ENCODE data around the gene DYRK4.
A peak's percentile ranks its signal among the peaks of the same experiment; 100 is the strongest.

The DYRK4 gene

GRCh38 chr12:4556735-4557530, 5.1 kb upstream of the DYRK4 start:
- no peak for DNase-seq
- Histone ChIP-seq H3K27me3 (ENCODE audit: control insufficient read depth in 1 of 2, insufficient read depth in 1 of 2, low read length in 2 of 2) (no peaks in the 10 kb centered on the region), H3K9ac (ENCODE audit: low read length) (peak overlapping the region; percentile 57), H3K9me3 (ENCODE audit: control insufficient read depth, low read length) (no peaks in the 10 kb centered on the region), H3K23ac (ENCODE audit: low read length in 2 of 2) (no peak overlapping the region), H3K36me3 (ENCODE audit: control insufficient read depth in 1 of 2, insufficient read depth in 2 of 2, low read depth in 1 of 2, low read length in 2 of 2) (no peaks in the 10 kb centered on the region), H3K4ac (ENCODE audit: low read depth in 1 of 2, low read length in 2 of 2) (no peak overlapping the region), H3K4me1 (ENCODE audit: control insufficient read depth, insufficient read depth, low read depth, low read length) (peaks cover 2% of the 10 kb centered on the region), H2BK120ac (ENCODE audit: low read depth, low read length) (no peak overlapping the region), H3K4me3 (ENCODE audit: insufficient read depth in 1 of 2, low read depth in 1 of 2, low read length in 2 of 2) (no peak overlapping the region), H3K27ac (ENCODE audit: low read length, poor library complexity, severe bottlenecking) (no peak overlapping the region), H4K8ac (ENCODE audit: low read length) (no peak overlapping the region), H2AK5ac (ENCODE audit: low read length, severe bottlenecking) (no peak overlapping the region), H2BK12ac (ENCODE audit: low read length in 2 of 2) (no peak overlapping the region), H2AFZ (ENCODE audit: low read depth, low read length) (no peak overlapping the region), H2BK15ac (ENCODE audit: low read depth, poor library complexity, severe bottlenecking) (no peak overlapping the region), H2BK5ac (ENCODE audit: low read depth, low read length, poor library complexity, severe bottlenecking) (no peak overlapping the region), H3K18ac (ENCODE audit: low read depth in 1 of 2, low read length in 2 of 2) (no peak overlapping the region), H3K14ac (ENCODE audit: low read length in 2 of 2) (no peak overlapping the region), H3K4me2 (ENCODE audit: low read length, poor library complexity, severe bottlenecking) (no peak overlapping the region), H3K79me1 (replicated peaks; ENCODE audit: low read length, poor library complexity, severe bottlenecking) (peaks cover 2% of the 10 kb centered on the region), H4K91ac (ENCODE audit: low read length) (no peak overlapping the region)
- 98% methylated on average over 1 of the region's 2 CpGs for whole genome bisulfite sequencing

- no peak overlapping the region for H2AK5ac ChIP-seq (ENCODE audit: low read length, severe bottlenecking)
- H2BK15ac ChIP-seq (ENCODE audit: low read depth, poor library complexity, severe bottlenecking): no peak overlapping the region
- no peaks in the 10 kb centered on the region for H3K36me3 ChIP-seq (ENCODE audit: control insufficient read depth in 1 of 2, insufficient read depth in 2 of 2, low read depth in 1 of 2, low read length in 2 of 2)
- no peak for DNase-seq
- H3K27me3 ChIP-seq (ENCODE audit: control insufficient read depth in 1 of 2, insufficient read depth in 1 of 2, low read length in 2 of 2): no peaks in the 10 kb centered on the region
- H3K79me1 ChIP-seq (replicated peaks; ENCODE audit: low read length, poor library complexity, severe bottlenecking): peaks cover 2% of the 10 kb centered on the region
- no peaks in the 10 kb centered on the region for H3K9me3 ChIP-seq (ENCODE audit: control insufficient read depth, low read length)
- H3K4me2 ChIP-seq (ENCODE audit: low read length, poor library complexity, severe bottlenecking): no peak overlapping the region
- no peak overlapping the region for H3K4ac ChIP-seq (ENCODE audit: low read depth in 1 of 2, low read length in 2 of 2)
- no peak overlapping the region for H2AFZ ChIP-seq (ENCODE audit: low read depth, low read length)
- no peak overlapping the region for H2BK5ac ChIP-seq (ENCODE audit: low read depth, low read length, poor library complexity, severe bottlenecking)
- H3K9ac ChIP-seq (ENCODE audit: low read length): no peak overlapping the region
- H3K4me1 ChIP-seq (ENCODE audit: control insufficient read depth, insufficient read depth, low read depth, low read length): peaks cover 6% of the 10 kb centered on the region
- H2BK120ac ChIP-seq (ENCODE audit: low read depth, low read length): no peak overlapping the region
- H3K4me3 ChIP-seq (ENCODE audit: insufficient read depth in 1 of 2, low read depth in 1 of 2, low read length in 2 of 2): no peak overlapping the region
- H4K8ac ChIP-seq (ENCODE audit: low read length): no peak overlapping the region
- 98% methylated on average over 5 of the region's 5 CpGs for WGBS
- no peak overlapping the region for H4K91ac ChIP-seq (ENCODE audit: low read length)
- no peak overlapping the region for H3K14ac ChIP-seq (ENCODE audit: low read length in 2 of 2)
- H3K27ac ChIP-seq (ENCODE audit: low read length, poor library complexity, severe bottlenecking): no peak overlapping the region
- H2BK12ac ChIP-seq (ENCODE audit: low read length in 2 of 2): no peak overlapping the region
- H3K23ac ChIP-seq (ENCODE audit: low read length in 2 of 2): no peak overlapping the region
- no peak overlapping the region for H3K18ac ChIP-seq (ENCODE audit: low read depth in 1 of 2, low read length in 2 of 2)
Measured at GRCh38 chr12:4557586-4557985, 4.4 kb upstream of the DYRK4 start.

- H3K79me1 ChIP-seq (replicated peaks; ENCODE audit: low read length, poor library complexity, severe bottlenecking): peaks cover 2% of the 10 kb centered on the region
- WGBS: no CpG with 5 or more reads among the region's 2 CpGs
- H2BK12ac ChIP-seq (ENCODE audit: low read length in 2 of 2): no peak overlapping the region
- H3K4me2 ChIP-seq (ENCODE audit: low read length, poor library complexity, severe bottlenecking): no peak overlapping the region
- no peak overlapping the region for H4K91ac ChIP-seq (ENCODE audit: low read length)
- no peak overlapping the region for H4K8ac ChIP-seq (ENCODE audit: low read length)
- no peak overlapping the region for H3K9ac ChIP-seq (ENCODE audit: low read length)
- no peak overlapping the region for H2BK120ac ChIP-seq (ENCODE audit: low read depth, low read length)
- no peak overlapping the region for H3K27ac ChIP-seq (ENCODE audit: low read length, poor library complexity, severe bottlenecking)
- no peak overlapping the region for H2BK5ac ChIP-seq (ENCODE audit: low read depth, low read length, poor library complexity, severe bottlenecking)
- no peaks in the 10 kb centered on the region for H3K27me3 ChIP-seq (ENCODE audit: control insufficient read depth in 1 of 2, insufficient read depth in 1 of 2, low read length in 2 of 2)
- no peak for DNase-seq
- no peaks in the 10 kb centered on the region for H3K36me3 ChIP-seq (ENCODE audit: control insufficient read depth in 1 of 2, insufficient read depth in 2 of 2, low read depth in 1 of 2, low read length in 2 of 2)
- H3K14ac ChIP-seq (ENCODE audit: low read length in 2 of 2): no peak overlapping the region
- no peaks in the 10 kb centered on the region for H3K9me3 ChIP-seq (ENCODE audit: control insufficient read depth, low read length)
- H3K4me3 ChIP-seq (ENCODE audit: insufficient read depth in 1 of 2, low read depth in 1 of 2, low read length in 2 of 2): no peak overlapping the region
- no peak overlapping the region for H2AK5ac ChIP-seq (ENCODE audit: low read length, severe bottlenecking)
- no peak overlapping the region for H3K23ac ChIP-seq (ENCODE audit: low read length in 2 of 2)
- H2AFZ ChIP-seq (ENCODE audit: low read depth, low read length): no peak overlapping the region
- no peak overlapping the region for H3K4ac ChIP-seq (ENCODE audit: low read depth in 1 of 2, low read length in 2 of 2)
- H3K4me1 ChIP-seq (ENCODE audit: control insufficient read depth, insufficient read depth, low read depth, low read length): peaks cover 7% of the 10 kb centered on the region
- H3K18ac ChIP-seq (ENCODE audit: low read depth in 1 of 2, low read length in 2 of 2): no peak overlapping the region
- no peak overlapping the region for H2BK15ac ChIP-seq (ENCODE audit: low read depth, poor library complexity, severe bottlenecking)
Measured at GRCh38 chr12:4558171-4558570, 3.8 kb upstream of the DYRK4 start.

GRCh38 chr12:4563336-4563735, 1.3 kb downstream of the DYRK4 start:
- Histone ChIP-seq H3K14ac (ENCODE audit: low read length in 2 of 2) (no peak overlapping the region), H2BK12ac (ENCODE audit: low read length in 2 of 2) (no peak overlapping the region), H3K4me2 (ENCODE audit: low read length, poor library complexity, severe bottlenecking) (peak overlapping the region; percentile 8), H4K91ac (ENCODE audit: low read length) (no peak overlapping the region), H3K27me3 (ENCODE audit: control insufficient read depth in 1 of 2, insufficient read depth in 1 of 2, low read length in 2 of 2) (no peaks in the 10 kb centered on the region), H2BK5ac (ENCODE audit: low read depth, low read length, poor library complexity, severe bottlenecking) (no peak overlapping the region), H2AK5ac (ENCODE audit: low read length, severe bottlenecking) (no peak overlapping the region), H3K9ac (ENCODE audit: low read length) (no peak overlapping the region), H4K8ac (ENCODE audit: low read length) (no peak overlapping the region), H2BK120ac (ENCODE audit: low read depth, low read length) (no peak overlapping the region), H3K36me3 (ENCODE audit: control insufficient read depth in 1 of 2, insufficient read depth in 2 of 2, low read depth in 1 of 2, low read length in 2 of 2) (no peaks in the 10 kb centered on the region), H2BK15ac (ENCODE audit: low read depth, poor library complexity, severe bottlenecking) (no peak overlapping the region), H2AFZ (ENCODE audit: low read depth, low read length) (no peak overlapping the region), H3K4ac (ENCODE audit: low read depth in 1 of 2, low read length in 2 of 2) (no peak overlapping the region), H3K79me1 (replicated peaks; ENCODE audit: low read length, poor library complexity, severe bottlenecking) (no peaks in the 10 kb centered on the region), H3K9me3 (ENCODE audit: control insufficient read depth, low read length) (no peaks in the 10 kb centered on the region), H3K23ac (ENCODE audit: low read length in 2 of 2) (no peak overlapping the region), H3K4me3 (ENCODE audit: insufficient read depth in 1 of 2, low read depth in 1 of 2, low read length in 2 of 2) (no peak overlapping the region), H3K27ac (ENCODE audit: low read length, poor library complexity, severe bottlenecking) (no peak overlapping the region), H3K18ac (ENCODE audit: low read depth in 1 of 2, low read length in 2 of 2) (no peak overlapping the region), H3K4me1 (ENCODE audit: control insufficient read depth, insufficient read depth, low read depth, low read length) (peaks cover 8% of the 10 kb centered on the region)
- no peak for DNase-seq
- WGBS: 100% methylated on average over 3 of the region's 3 CpGs
